Fibroblast of lung (primary cell): Measurements from ENCODE around the gene REC8. TPM values are rescaled to one million over a fixed set of nuclear protein-coding genes. Genes with fewer than 3 reads are reported as not detected.

Experiments used
- DNase-seq, 2 donors: peaks; one replicate each; pipeline versions ENCODE4 v3.0.0 to v3.0.0-alpha.2; 2010; ENCODE audit warnings: low read depth in 2 of 2
- H2AFZ ChIP-seq: 2 replicates; pipeline ENCODE4 v1.5.1; 2012; ENCODE audit warnings: low read length, control low read depth, inconsistent platforms
- H3K27ac ChIP-seq: 2 replicates; pipeline ENCODE4 v1.5.1; 2011; ENCODE audit warnings: low read length, control low read depth; ENCODE audit not compliant: insufficient read depth
- H3K27me3 ChIP-seq: 2 replicates; pipeline ENCODE4 v1.5.1; 2011; ENCODE audit warnings: mild to moderate bottlenecking, low read length; ENCODE audit not compliant: control insufficient read depth, insufficient read depth
- H3K36me3 ChIP-seq: 2 replicates; pipeline ENCODE4 v1.5.1; 2011; ENCODE audit warnings: low read length; ENCODE audit not compliant: control insufficient read depth, insufficient read depth
- H3K4me1 ChIP-seq: 2 replicates; pipeline ENCODE4 v1.5.1; 2011; ENCODE audit warnings: low read length; ENCODE audit not compliant: control insufficient read depth, insufficient read depth; ENCODE audit errors: extremely low read depth
- H3K4me2 ChIP-seq: 2 replicates; pipeline ENCODE4 v1.5.1; 2011; ENCODE audit warnings: low read length, control low read depth; ENCODE audit not compliant: insufficient read depth; ENCODE audit errors: extremely low read depth
- H3K4me3 ChIP-seq, 4 experiments: fragments of 200-600 bp in 1 of 4; sonication (generic) in 1 of 4; replicated peaks in 1 of 4; 2 replicates each; pipeline ENCODE4 v1.5.1; 2011 to 2016; ENCODE audit warnings: low read length in 4 of 4, low read depth in 3 of 4, mild to moderate bottlenecking in 3 of 4, control low read depth in 2 of 4, inconsistent platforms in 1 of 4, mixed read lengths in 1 of 4; ENCODE audit not compliant: insufficient read depth in 1 of 4; ENCODE audit errors: control extremely low read depth in 1 of 4
- H3K79me2 ChIP-seq: 2 replicates; pipeline ENCODE4 v1.5.1; 2012; ENCODE audit warnings: mild to moderate bottlenecking, low read length, inconsistent platforms; ENCODE audit not compliant: control insufficient read depth, insufficient read depth
- H3K9ac ChIP-seq: 2 replicates; pipeline ENCODE4 v1.5.1; 2011; ENCODE audit warnings: mild to moderate bottlenecking, low read length, control low read depth; ENCODE audit not compliant: insufficient read depth
- H3K9me3 ChIP-seq: 2 replicates; pipeline ENCODE4 v1.5.1; 2012; ENCODE audit warnings: low read depth, low read length; ENCODE audit not compliant: control insufficient read depth, insufficient read depth
- H4K20me1 ChIP-seq: 2 replicates; pipeline ENCODE4 v1.5.1; 2011; ENCODE audit warnings: low read length; ENCODE audit not compliant: control insufficient read depth, insufficient read depth; ENCODE audit errors: extremely low read depth
- EZH2 ChIP-seq: IDR thresholded peaks from 2 replicates; pipeline ENCODE4 v1.5.1; 2012; ENCODE audit warnings: low read length, control low read depth, mild to moderate bottlenecking; ENCODE audit errors: missing control alignments
- polyA plus RNA-seq, 2 donors: library from polyadenylated mRNA; depleted of rRNA in 1 of 2; stranded (reverse) in 1 of 2; unstranded in 1 of 2; fragments of >200 nt; gene quantifications; 2 replicates each; pipeline ENCODE4 v1.2.1, GENCODE V29; 2011 to 2012; ENCODE audit warnings: missing spikeins in 1 of 2
- total RNA-seq: library from RNA; depleted of rRNA; stranded (reverse); fragments of >200 nt; gene quantifications from 2 replicates; pipeline ENCODE4 v1.2.1, GENCODE V29; 2014
- TF ChIP-seq, protein P1 (sequence below), 2 donors: IDR thresholded peaks in 1 of 2; conservative IDR thresholded peaks in 1 of 2; 1 replicate in 1 of 2; 2 replicates in 1 of 2; pipeline ENCODE4 v1.5.1; 2011 to 2012; ENCODE audit warnings: low read length in 2 of 2, control low read depth in 1 of 2, inconsistent platforms in 1 of 2, low read depth in 1 of 2, mild to moderate bottlenecking in 1 of 2

The REC8 gene
- total and polyA plus RNA-seq, 2 donors (not counting 1 experiment from before 2014, with no cell fraction given): 1.8 to 2.2 TPM

DNA sequence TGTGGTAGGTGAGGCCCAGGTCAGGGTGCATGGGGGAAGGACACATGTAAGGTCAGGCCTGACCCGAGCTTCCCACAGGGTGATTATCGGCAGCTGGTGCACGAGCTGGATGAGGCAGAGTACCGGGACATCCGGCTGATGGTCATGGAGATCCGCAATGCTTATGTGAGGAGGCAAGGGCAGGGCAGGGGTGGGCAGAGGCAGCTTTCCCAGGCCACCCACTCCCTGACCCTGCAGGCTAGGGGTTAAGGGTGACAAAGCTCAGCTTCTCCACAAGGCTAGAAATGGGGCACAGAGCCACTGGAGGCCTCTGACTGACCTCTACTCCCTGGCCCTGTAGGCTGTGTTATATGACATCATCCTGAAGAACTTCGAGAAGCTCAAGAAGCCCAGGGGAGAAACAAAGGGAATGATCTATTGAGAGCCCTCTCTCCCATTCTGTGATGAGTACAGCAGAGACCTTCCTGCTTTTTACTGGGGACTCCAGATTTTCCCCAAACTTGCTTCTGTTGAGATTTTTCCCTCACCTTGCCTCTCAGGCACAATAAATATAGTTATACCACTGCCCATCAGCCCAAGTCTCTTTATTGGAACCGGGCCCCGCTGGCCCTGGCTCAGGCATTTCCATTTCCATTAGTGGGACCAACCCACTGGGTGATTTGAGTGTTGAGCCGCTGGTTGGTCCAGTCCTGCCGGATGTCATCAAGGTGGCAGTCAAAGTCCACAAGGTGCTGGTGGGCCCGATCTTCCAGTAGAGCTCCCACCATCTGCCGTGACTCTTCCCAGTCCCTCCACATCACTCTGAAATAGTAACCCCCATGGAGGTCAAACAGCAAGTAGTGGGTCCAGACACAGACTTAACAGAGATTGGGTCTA lies 33.2 kb upstream of the REC8 start:
- H3K79me2 ChIP-seq: peaks cover 31% of the 10 kb centered on the region
- H3K36me3 ChIP-seq: peaks cover 7% of the 10 kb centered on the region
- no peak for TF ChIP-seq EZH2
- TF ChIP-seq, protein P1, sequence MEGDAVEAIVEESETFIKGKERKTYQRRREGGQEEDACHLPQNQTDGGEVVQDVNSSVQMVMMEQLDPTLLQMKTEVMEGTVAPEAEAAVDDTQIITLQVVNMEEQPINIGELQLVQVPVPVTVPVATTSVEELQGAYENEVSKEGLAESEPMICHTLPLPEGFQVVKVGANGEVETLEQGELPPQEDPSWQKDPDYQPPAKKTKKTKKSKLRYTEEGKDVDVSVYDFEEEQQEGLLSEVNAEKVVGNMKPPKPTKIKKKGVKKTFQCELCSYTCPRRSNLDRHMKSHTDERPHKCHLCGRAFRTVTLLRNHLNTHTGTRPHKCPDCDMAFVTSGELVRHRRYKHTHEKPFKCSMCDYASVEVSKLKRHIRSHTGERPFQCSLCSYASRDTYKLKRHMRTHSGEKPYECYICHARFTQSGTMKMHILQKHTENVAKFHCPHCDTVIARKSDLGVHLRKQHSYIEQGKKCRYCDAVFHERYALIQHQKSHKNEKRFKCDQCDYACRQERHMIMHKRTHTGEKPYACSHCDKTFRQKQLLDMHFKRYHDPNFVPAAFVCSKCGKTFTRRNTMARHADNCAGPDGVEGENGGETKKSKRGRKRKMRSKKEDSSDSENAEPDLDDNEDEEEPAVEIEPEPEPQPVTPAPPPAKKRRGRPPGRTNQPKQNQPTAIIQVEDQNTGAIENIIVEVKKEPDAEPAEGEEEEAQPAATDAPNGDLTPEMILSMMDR (conservative IDR thresholded peaks at IDR 0.05 in 1 of 2, IDR thresholded peaks at IDR 0.05 in 1 of 2; ENCODE audit: low read depth in 1 of 2, low read length in 2 of 2): no peak

DNA sequence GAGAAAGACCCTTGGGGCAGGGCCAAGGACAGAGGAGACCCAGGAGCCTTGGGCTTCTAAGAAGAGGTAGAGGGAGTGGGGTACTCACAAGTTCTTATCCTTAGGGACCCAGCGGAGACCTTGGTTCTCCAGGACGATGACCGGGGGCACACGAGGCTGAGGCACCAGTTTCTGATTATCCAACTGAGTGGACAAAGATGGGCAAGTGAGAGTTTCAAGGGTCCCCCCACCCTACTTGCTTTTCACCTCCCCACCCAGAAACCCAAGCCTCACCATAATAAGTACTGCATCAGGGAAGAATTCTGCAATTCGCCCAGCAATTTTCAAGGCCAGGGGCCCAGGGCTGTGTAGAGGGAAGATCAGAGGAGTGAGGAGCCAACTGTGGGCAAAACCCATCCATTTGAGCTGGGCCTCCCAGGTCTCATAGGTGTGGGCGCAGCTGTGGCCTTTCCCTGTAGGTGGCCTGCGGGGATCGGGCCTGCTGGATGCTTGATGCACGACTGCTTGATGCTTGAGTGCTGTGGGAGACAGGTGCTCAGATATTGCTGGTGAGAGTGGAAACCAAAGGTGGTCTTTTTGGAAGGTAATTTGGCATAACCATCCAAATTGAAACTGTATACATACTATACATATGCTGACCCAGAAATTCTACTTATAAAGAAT lies 32.5 kb upstream of the REC8 start:
- H3K4me1 ChIP-seq: peaks cover 11% of the 10 kb centered on the region
- H3K9me3 ChIP-seq: no peaks in the 10 kb centered on the region
- peak overlapping the region; percentile 69 for H3K4me2 ChIP-seq
- peaks cover 9% of the 10 kb centered on the region for H3K36me3 ChIP-seq
- no peaks in the 10 kb centered on the region for H3K27me3 ChIP-seq
- no peak for DNase-seq
- H3K27ac ChIP-seq: no peak overlapping the region
- no peaks in the 10 kb centered on the region for H4K20me1 ChIP-seq
- no peak overlapping the region for H3K9ac ChIP-seq
- H2AFZ ChIP-seq: no peak overlapping the region
- TF ChIP-seq EZH2: no peak
- H3K79me2 ChIP-seq: peaks cover 33% of the 10 kb centered on the region
- H3K4me3 ChIP-seq: peak overlapping the region in 3 of 4 experiments; percentile 15 to 85 (median 82)

More for the DNA sequence above, 33.2 kb upstream of the REC8 start:
- Histone ChIP-seq H3K9ac (no peak overlapping the region), H3K4me2 (no peak overlapping the region), H3K27me3 (no peaks in the 10 kb centered on the region), H3K4me3 (no peak overlapping the region), H3K4me1 (peaks cover 7% of the 10 kb centered on the region), H4K20me1 (no peaks in the 10 kb centered on the region), H2AFZ (no peak overlapping the region), H3K9me3 (no peaks in the 10 kb centered on the region), H3K27ac (no peak overlapping the region)
- no peak for DNase-seq

DNA sequence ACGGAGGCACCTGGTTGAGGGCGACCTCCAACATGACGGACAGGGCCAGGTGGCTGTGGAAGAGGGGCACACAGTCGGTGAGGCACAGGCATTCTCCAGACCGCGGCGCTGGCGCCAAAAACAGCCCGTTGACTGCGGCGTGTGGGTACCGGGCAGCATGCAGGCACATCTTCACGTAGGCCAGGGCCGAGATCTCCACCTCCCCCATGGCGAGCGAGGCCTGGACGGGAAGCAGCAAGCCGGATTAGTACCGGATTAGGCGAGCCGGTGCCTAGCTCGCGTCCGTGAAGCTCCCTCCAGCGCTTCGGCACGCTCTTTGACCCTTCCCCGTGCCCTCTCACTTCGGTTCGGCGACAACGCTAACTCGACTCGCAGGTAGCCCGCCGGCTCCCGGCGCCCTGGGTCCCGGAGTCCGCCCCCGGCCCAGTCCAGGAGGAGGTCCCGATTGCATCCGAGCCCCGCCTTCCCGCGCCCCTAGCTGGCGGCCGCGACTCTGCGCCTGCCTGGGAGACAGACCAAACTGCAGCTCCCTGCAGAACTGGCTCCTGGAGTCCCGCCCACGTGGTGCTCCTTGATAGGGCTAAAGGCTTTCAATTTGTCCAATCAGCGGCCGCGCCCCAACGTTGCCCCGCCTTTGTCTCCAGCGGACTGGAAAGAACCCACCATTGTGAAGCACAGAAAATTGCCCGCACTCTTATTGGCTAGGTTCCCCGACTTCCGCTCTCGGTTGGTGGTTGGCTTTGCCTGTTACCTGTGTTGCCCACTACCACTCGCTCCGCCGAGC lies 30.6 kb upstream of the REC8 start, which contains the start of gene EMC9:
Gene EMC9 (minus strand): TSS at position 495 of the 784 bp plus-strand sequence. CDS start 287 bp downstream, at position 208.
- peak; percentile 99 for DNase-seq
- Histone ChIP-seq H3K27me3 (no peaks in the 10 kb centered on the region), H3K79me2 (peaks cover 44% of the 10 kb centered on the region), H3K36me3 (peaks cover 9% of the 10 kb centered on the region), H3K9ac (peak within 1 kb of the TSS; percentile 79), H2AFZ (peak within 1 kb of the TSS; percentile 88), H3K27ac (peak within 1 kb of the TSS; percentile 87), H3K4me1 (peaks cover 15% of the 10 kb centered on the region), H4K20me1 (no peaks in the 10 kb centered on the region), H3K4me2 (peak within 1 kb of the TSS; percentile 79), H3K9me3 (no peaks in the 10 kb centered on the region), H3K4me3 (peak within 1 kb of the TSS; percentile 82 to 85 (median 84))
- TF ChIP-seq, protein P1 (conservative IDR thresholded peaks at IDR 0.05 in 1 of 2, IDR thresholded peaks at IDR 0.05 in 1 of 2; ENCODE audit: low read depth in 1 of 2, low read length in 2 of 2): peak in 1 of 2 donors; percentile 34
- TF ChIP-seq EZH2: no peak
